Measurements from ENCODE around the gene P2RY13. TPM values are rescaled to one million over a fixed set of nuclear protein-coding genes. Genes with fewer than 3 reads are reported as not detected.
A peak's percentile ranks its signal among the peaks of the same experiment; 100 is the strongest.

The P2RY13 gene
- polyA plus RNA-seq, 4 donors = 0.36 to 2.0 (median 1.2) TPM

- DNase-seq (ENCODE audit: low read depth in 4 of 4, low spot score in 2 of 4) = no peak
Measured at GRCh38 chr3:151297429-151297828, 31.9 kb downstream of the P2RY13 start.

GRCh38 chr3:151296226-151296625 is 33.1 kb downstream of the P2RY13 start:
- no peak for DNase-seq (ENCODE audit: low read depth in 4 of 4, low spot score in 2 of 4)

GRCh38 chr3:151293127-151293526 is 36.2 kb downstream of the P2RY13 start:
- no peak for DNase-seq (ENCODE audit: low read depth in 4 of 4, low spot score in 2 of 4)

- DNase-seq (ENCODE audit: low read depth in 4 of 4, low spot score in 2 of 4) = no peak
Measured at GRCh38 chr3:151290673-151291072, 38.7 kb downstream of the P2RY13 start.

GRCh38 chr3:151289445-151289844 is 39.9 kb downstream of the P2RY13 start:
- DNase-seq (ENCODE audit: low read depth in 4 of 4, low spot score in 2 of 4) = no peak

- no peak for DNase-seq (ENCODE audit: low read depth in 4 of 4, low spot score in 2 of 4)
Measured at GRCh38 chr3:151285940-151286339, 43.4 kb downstream of the P2RY13 start.

- peak in 3 of 4 donors; percentile 13 to 24 (median 13) for DNase-seq (ENCODE audit: low read depth in 4 of 4, low spot score in 2 of 4)
Measured at GRCh38 chr3:151283907-151284461, 45.4 kb downstream of the P2RY13 start.

GRCh38 chr3:151283387-151283786 is 46.0 kb downstream of the P2RY13 start:
- DNase-seq (ENCODE audit: low read depth in 4 of 4, low spot score in 2 of 4) = no peak

GRCh38 chr3:151282921-151283320 is 46.4 kb downstream of the P2RY13 start:
- DNase-seq (ENCODE audit: low read depth in 4 of 4, low spot score in 2 of 4) = peak; percentile 21 to 55 (median 28)

- no peak for DNase-seq (ENCODE audit: low read depth in 4 of 4, low spot score in 2 of 4)
Measured at GRCh38 chr3:151281671-151282324, 47.6 kb downstream of the P2RY13 start.

GRCh38 chr3:151278230-151278629 is 51.1 kb downstream of the P2RY13 start, which contains the start of gene P2RY14:
Gene P2RY14, minus strand, starts transcription at chr3:151278542. Its CDS starts 64,226 bp downstream, at chr3:151214316.
- DNase-seq (ENCODE audit: low read depth in 4 of 4, low spot score in 2 of 4) = no peak

GRCh38 chr3:151276687-151277042 is 52.7 kb downstream of the P2RY13 start:
- no peak for DNase-seq (ENCODE audit: low read depth in 4 of 4, low spot score in 2 of 4)

Other genes with a start within 250 kb of the P2RY13 start
- 1 to 10 TPM; 1.6 to 3.0 (median 2.2) TPM for gene MED12L, start 243.9 kb downstream of the P2RY13 start, polyA plus RNA-seq (ENCODE audit: insufficient read length in 4 of 4)
- gene GPR171, start 126.3 kb downstream of the P2RY13 start, polyA plus RNA-seq (ENCODE audit: insufficient read length in 4 of 4) = under 1 TPM in 3 of 4 donors, not detected in 1; 0.11 to 0.40 (median 0.33) TPM
- under 1 TPM; 0.52 to 0.91 (median 0.69) TPM for gene P2RY14, start 51.0 kb downstream of the P2RY13 start, polyA plus RNA-seq (ENCODE audit: insufficient read length in 4 of 4)
- under 1 TPM in 3 of 4 donors, not detected in 1; 0.08 to 0.23 (median 0.14) TPM for gene GPR87, start 12.7 kb downstream of the P2RY13 start, polyA plus RNA-seq (ENCODE audit: insufficient read length in 4 of 4)
- gene P2RY12, start 55.2 kb upstream of the P2RY13 start, polyA plus RNA-seq (ENCODE audit: insufficient read length in 4 of 4) = 1 to 10 TPM in 2 of 4 donors, under 1 TPM in 2; 0.49 to 1.2 (median 1.1) TPM
- gene IGSF10, start 131.5 kb upstream of the P2RY13 start, polyA plus RNA-seq (ENCODE audit: insufficient read length in 4 of 4) = 1 to 10 TPM; 1.5 to 2.4 (median 2.0) TPM